Brain microvascular endothelial cell (primary cell): ENCODE results near the gene WNK4.
A peak's percentile ranks its signal among the peaks of the same experiment; 100 is the strongest.
"Not testable (repeated sequence)": the region's sequence is repeated elsewhere in the genome, so short reads cannot be mapped to it uniquely, and the experiment has no call there.

ENCODE experiments used
- DNase-seq: peaks from one replicate; pipeline ENCODE4 v3.0.0-alpha.2; 2020
- H3K27ac ChIP-seq: fragments of 250-450 bp; sonication (Bioruptor Pico); 2 replicates; pipeline ENCODE4 v1.5.1; 2020; ENCODE audit warnings: mild to moderate bottlenecking, moderate library complexity
- H3K27me3 ChIP-seq: fragments of 250-450 bp; sonication (Bioruptor Pico); replicated peaks from 2 replicates; pipeline ENCODE4 v1.5.1; 2020; ENCODE audit warnings: mild to moderate bottlenecking
- H3K36me3 ChIP-seq: fragments of 250-450 bp; sonication (Bioruptor Pico); replicated peaks from 2 replicates; pipeline ENCODE4 v1.5.1; 2020; ENCODE audit warnings: mild to moderate bottlenecking
- H3K4me3 ChIP-seq: 2 replicates; pipeline ENCODE4 v1.5.1; 2011; ENCODE audit warnings: low read depth, mild to moderate bottlenecking, control low read depth, low read length, moderate library complexity
- CTCF ChIP-seq: IDR thresholded peaks from 2 replicates; pipeline ENCODE4 v1.5.1; 2011; ENCODE audit warnings: low read depth, mild to moderate bottlenecking, moderate library complexity, low read length, control low read depth, inconsistent platforms; ENCODE audit errors: missing control alignments
- in situ Hi-C: cut with HindIII; loops from 2 replicates; pipeline ENCODE4 v1.10.0; 2017; ENCODE audit warnings: low sequenced_read_pairs, low pct_ligation_motif_present

Gene WNK4

GRCh38 chr17:42779936-42780850 is at the start of gene WNK4:
Gene WNK4, plus strand, starts transcription at chr17:42780610. Its CDS starts 89 bp downstream, at chr17:42780699.
- DNase-seq: no peak
- H3K4me3 ChIP-seq: peak within 1 kb of the TSS; percentile 60
- no peak within 1 kb of the TSS for H3K27ac ChIP-seq
- no peaks in the 10 kb centered on the region for H3K27me3 ChIP-seq
- no peak for TF ChIP-seq CTCF
- peaks cover 5% of the 10 kb centered on the region for H3K36me3 ChIP-seq
- in situ Hi-C loops: no loop called here

GRCh38 chr17:42740699-42741098 is 39.7 kb upstream of the WNK4 start:
- in situ Hi-C loops: no loop called here
- H3K27ac ChIP-seq: no peak overlapping the region
- H3K4me3 ChIP-seq: no peak overlapping the region
- no peak for TF ChIP-seq CTCF
- no peaks in the 10 kb centered on the region for H3K27me3 ChIP-seq
- no peak for DNase-seq
- no peaks in the 10 kb centered on the region for H3K36me3 ChIP-seq

GRCh38 chr17:42742916-42743315 is 37.5 kb upstream of the WNK4 start:
- H3K27ac ChIP-seq, H3K27me3 ChIP-seq, in situ Hi-C loops, DNase-seq, H3K4me3 ChIP-seq, H3K36me3 ChIP-seq: not testable (repeated sequence)

GRCh38 chr17:42743595-42744282 is 36.7 kb upstream of the WNK4 start:
- Histone ChIP-seq H3K27me3 (no peaks in the 10 kb centered on the region), H3K4me3 (peak overlapping the region; percentile 78), H3K27ac (peak overlapping the region; percentile 56), H3K36me3 (no peaks in the 10 kb centered on the region)
- in situ Hi-C loops: no loop called here
- TF ChIP-seq CTCF: peak; percentile 48
- no peak for DNase-seq

GRCh38 chr17:42744283-42744805 is 36.1 kb upstream of the WNK4 start:
- DNase-seq: no peak
- H3K4me3 ChIP-seq: peak overlapping the region; percentile 78
- no peaks in the 10 kb centered on the region for H3K36me3 ChIP-seq
- in situ Hi-C loops: no loop called here
- no peak for TF ChIP-seq CTCF
- peak overlapping the region; percentile 56 for H3K27ac ChIP-seq
- no peaks in the 10 kb centered on the region for H3K27me3 ChIP-seq
